HEK293T (cell line): Measurements from ENCODE around the gene WNT9B.

Experiments
- CTCF ChIA-PET: fragments of 350-600 bp; formaldehyde crosslinking; extraction: SDS; loops from one replicate; lab custom pipeline; 2021; ENCODE audit warnings: antibody characterized with exemption, inconsistent platforms; lab: Yijun Ruan, JAX
- POLR2A ChIA-PET: fragments of 350-600 bp; formaldehyde crosslinking; extraction: SDS; loops from one replicate; lab custom pipeline; 2020; ENCODE audit warnings: antibody characterized with exemption, inconsistent platforms; lab: Yijun Ruan, JAX
- DNase-seq: peaks from one replicate; pipeline ENCODE4 v3.0.0; 2012; ENCODE audit warnings: mixed read lengths; ENCODE audit errors: extremely low spot score
- ARNT ChIP-seq: fragments of 450-650 bp; IDR thresholded peaks from 2 replicates; pipeline ENCODE4 v1.6.1; 2017; ENCODE audit warnings: mild to moderate bottlenecking
- BHLHE40 ChIP-seq: fragments of 450-650 bp; IDR thresholded peaks from 2 replicates; pipeline ENCODE4 v1.6.1; 2016; ENCODE audit warnings: mild to moderate bottlenecking, moderate library complexity, borderline replicate concordance
- CTBP1 ChIP-seq: fragments of 450-650 bp; IDR thresholded peaks from 2 replicates; pipeline ENCODE4 v1.6.1; 2016; ENCODE audit warnings: borderline replicate concordance
- ELF4 ChIP-seq: fragments of 450-650 bp; IDR thresholded peaks from 2 replicates; pipeline ENCODE4 v1.6.1; 2017; ENCODE audit warnings: antibody characterized with exemption
- FOXA1 ChIP-seq: fragments of 450-650 bp; IDR thresholded peaks from 2 replicates; pipeline ENCODE4 v1.6.1; 2016; ENCODE audit warnings: mild to moderate bottlenecking
- FOXK2 ChIP-seq: fragments of 450-650 bp; IDR thresholded peaks from 2 replicates; pipeline ENCODE4 v1.6.1; 2016; ENCODE audit warnings: mild to moderate bottlenecking
- FOXM1 ChIP-seq: fragments of 450-650 bp; IDR thresholded peaks from 2 replicates; pipeline ENCODE4 v1.6.1; 2017; ENCODE audit warnings: mild to moderate bottlenecking, borderline replicate concordance
- HDGF ChIP-seq: fragments of 450-650 bp; IDR thresholded peaks from 2 replicates; pipeline ENCODE4 v1.6.1; 2017; ENCODE audit warnings: antibody characterized with exemption, borderline replicate concordance
- L3MBTL2 ChIP-seq: fragments of 450-650 bp; conservative IDR thresholded peaks from 2 replicates; pipeline ENCODE4 v1.6.1; 2016; ENCODE audit warnings: mild to moderate bottlenecking
- LEF1 ChIP-seq: fragments of 450-650 bp; IDR thresholded peaks from 2 replicates; pipeline ENCODE4 v1.6.1; 2017; ENCODE audit warnings: mild to moderate bottlenecking, borderline replicate concordance
- NFRKB ChIP-seq: fragments of 450-650 bp; IDR thresholded peaks from 2 replicates; pipeline ENCODE4 v1.6.1; 2016; ENCODE audit warnings: mild to moderate bottlenecking, moderate library complexity
- PKNOX1 ChIP-seq: fragments of 450-650 bp; IDR thresholded peaks from 2 replicates; pipeline ENCODE4 v1.6.1; 2016
- SP1 ChIP-seq: fragments of 450-650 bp; IDR thresholded peaks from 2 replicates; pipeline ENCODE4 v1.6.1; 2017
- SUZ12 ChIP-seq: fragments of 450-650 bp; IDR thresholded peaks from 2 replicates; pipeline ENCODE4 v1.6.1; 2016; ENCODE audit warnings: mild to moderate bottlenecking
- TARDBP ChIP-seq: fragments of 450-650 bp; IDR thresholded peaks from 2 replicates; pipeline ENCODE4 v1.6.1; 2016
- ZNF384 ChIP-seq: fragments of 450-650 bp; IDR thresholded peaks from 2 replicates; pipeline ENCODE4 v1.6.1; 2016

Gene WNT9B

GRCh38 chr17:46873941-46874645 is 22.7 kb downstream of the WNT9B start:
- TF ChIP-seq HDGF: no peak
- TF ChIP-seq SP1: no peak
- TF ChIP-seq FOXA1: no peak
- TF ChIP-seq L3MBTL2: no peak
- TF ChIP-seq CTBP1: no peak
- no peak for TF ChIP-seq LEF1
- TF ChIP-seq FOXK2: no peak
- TF ChIP-seq ELF4: no peak
- TF ChIP-seq ARNT: no peak
- TF ChIP-seq SUZ12: no peak
- no peak for TF ChIP-seq NFRKB
- TF ChIP-seq BHLHE40: no peak
- no peak for TF ChIP-seq PKNOX1
- no peak for TF ChIP-seq FOXM1
- no peak for DNase-seq
- ChIA-PET CTCF (no interaction called here), POLR2A (interaction anchor here (1.0 kb wide), 1 partner anchor 11 kb away, joined by 3 read pairs; no protein-coding TSS in a partner anchor)

- POLR2A ChIA-PET: interaction anchor here (1.0 kb wide), 1 partner anchor 11 kb away, joined by 3 read pairs; no protein-coding TSS in a partner anchor
- DNase-seq: no peak
- CTCF ChIA-PET: no interaction called here
- no peak for TF ChIP-seq FOXK2
- no peak for TF ChIP-seq SUZ12
- no peak for TF ChIP-seq FOXA1
- TF ChIP-seq FOXM1: no peak
- no peak for TF ChIP-seq NFRKB
- TF ChIP-seq ARNT: no peak
- no peak for TF ChIP-seq ELF4
- no peak for TF ChIP-seq L3MBTL2
- TF ChIP-seq ZNF384: no peak
- no peak for TF ChIP-seq BHLHE40
- no peak for TF ChIP-seq TARDBP
- no peak for TF ChIP-seq CTBP1
- TF ChIP-seq LEF1: no peak
- TF ChIP-seq PKNOX1: no peak
Measured at GRCh38 chr17:46874906-46875305, 23.5 kb downstream of the WNT9B start.

- TF ChIP-seq BHLHE40 (no peak), ELF4 (no peak), PKNOX1 (no peak)
- no peak for DNase-seq
- POLR2A ChIA-PET: no interaction called here
- CTCF ChIA-PET: no interaction called here
Measured at GRCh38 chr17:46875849-46876352, 24.5 kb downstream of the WNT9B start.

GRCh38 chr17:46876353-46876887 is 25.0 kb downstream of the WNT9B start:
- POLR2A ChIA-PET: no interaction called here
- CTCF ChIA-PET: no interaction called here
- DNase-seq: peak; percentile 47
- TF ChIP-seq ZNF384 (no peak), ARNT (0 out of 2 replicates have a peak, but pooled peaks have one; percentile 13), HDGF (no peak)

GRCh38 chr17:46876926-46877325 is 25.5 kb downstream of the WNT9B start:
- ChIA-PET CTCF (interaction anchor here (1.7 kb wide), 1 partner anchor 65 kb away, joined by 4 read pairs; no protein-coding TSS in a partner anchor), POLR2A (no interaction called here)
- TF ChIP-seq CTBP1: no peak
- no peak for TF ChIP-seq ZNF384
- TF ChIP-seq FOXA1: no peak
- TF ChIP-seq FOXM1: no peak
- TF ChIP-seq BHLHE40: no peak
- no peak for TF ChIP-seq SP1
- no peak for DNase-seq

GRCh38 chr17:46877466-46877865 is 26.1 kb downstream of the WNT9B start:
- CTCF ChIA-PET: interaction anchor here (1.7 kb wide), 1 partner anchor 65 kb away, joined by 4 read pairs; no protein-coding TSS in a partner anchor
- DNase-seq: no peak
- TF ChIP-seq ZNF384: no peak
- TF ChIP-seq CTBP1: no peak
- TF ChIP-seq FOXM1: no peak
- TF ChIP-seq ELF4: no peak
- TF ChIP-seq HDGF: no peak
- no peak for TF ChIP-seq TARDBP
- no peak for TF ChIP-seq L3MBTL2
- no peak for TF ChIP-seq LEF1
- TF ChIP-seq ARNT: no peak
- no peak for TF ChIP-seq FOXA1
- POLR2A ChIA-PET: no interaction called here
